Transverse colon (tissue), 4 donors: ENCODE measurements around the gene GATC. TPM values are rescaled to one million over a fixed set of nuclear protein-coding genes. Genes with fewer than 3 reads are reported as not detected.
A peak's percentile ranks its signal among the peaks of the same experiment; 100 is the strongest.

Experiments
- DNase-seq: peaks from one replicate; pipeline ENCODE4 v3.0.0-alpha.2; 2019
- H3K27ac ChIP-seq, 4 donors: fragments of 200-600 bp; sonication (generic); 2 replicates each; pipeline ENCODE4 v1.5.1; 2016 to 2018; ENCODE audit warnings: inconsistent platforms in 4 of 4
- H3K27me3 ChIP-seq: fragments of 200-600 bp; sonication (generic); 2 replicates; pipeline ENCODE4 v1.5.1; 2017; ENCODE audit warnings: inconsistent platforms
- H3K36me3 ChIP-seq, 4 donors: fragments of 200-600 bp; sonication (generic); 2 replicates each; pipeline ENCODE4 v1.5.1; 2017 to 2019; ENCODE audit warnings: inconsistent platforms in 4 of 4
- H3K4me1 ChIP-seq, 4 donors: fragments of 200-600 bp; sonication (generic); 2 replicates each; pipeline ENCODE4 v1.5.1; 2017 to 2020; ENCODE audit warnings: inconsistent platforms in 4 of 4
- H3K4me3 ChIP-seq, 4 donors: fragments of 200-600 bp; sonication (generic); 1 replicate in 1 of 4; 2 replicates in 3 of 4; pipeline versions ENCODE4 v1.5.1 to v1.6.1; 2017 to 2019; ENCODE audit warnings: inconsistent platforms in 4 of 4
- H3K9me3 ChIP-seq, 2 donors: fragments of 200-600 bp; sonication (generic); 2 replicates each; pipeline ENCODE4 v1.5.1; 2017 to 2019; ENCODE audit warnings: inconsistent platforms in 2 of 2
- CTCF ChIP-seq, 5 experiments: fragments of 200-600 bp in 3 of 5; fragments of 450-650 bp in 2 of 5; sonication (generic) in 3 of 5; IDR thresholded peaks; 1 replicate in 2 of 5; 2 replicates in 3 of 5; pipeline ENCODE4 v1.5.1; 2016 to 2017; ENCODE audit warnings: antibody characterized with exemption in 5 of 5, inconsistent platforms in 3 of 5, mild to moderate bottlenecking in 2 of 5, moderate library complexity in 1 of 5
- EP300 ChIP-seq: sonication (generic); formaldehyde crosslinking; IDR thresholded peaks from one replicate; pipeline ENCODE4 v1.6.1; 2017; ENCODE audit warnings: antibody characterized with exemption, low read depth
- POLR2A ChIP-seq: fragments of 450-650 bp; IDR thresholded peaks from one replicate; pipeline ENCODE4 v1.6.1; 2016; ENCODE audit warnings: antibody characterized with exemption, mild to moderate bottlenecking, moderate library complexity
- POLR2AphosphoS5 ChIP-seq, 3 donors: sonication (generic); formaldehyde crosslinking; IDR thresholded peaks; one replicate each; pipeline ENCODE4 v1.6.1; 2016; ENCODE audit warnings: antibody characterized with exemption in 3 of 3
- WGBS, 2 donors: methylation state at CpG; one replicate each; pipeline ENCODE4 v1.1.5; 2018; ENCODE audit warnings: low coverage in 1 of 2; 5-methylcytosine and 5-hydroxymethylcytosine counted together
- in situ Hi-C, 4 donors: fragments of 200-750 bp; cut with MboI; loops; one replicate each; pipeline versions ENCODE4 v1.15.0 to v1.15.1; 2017; ENCODE audit warnings: low sequenced_read_pairs in 3 of 4, low pct_ligation_motif_present in 1 of 4, low pct_unique_long_range_greater_than_20kb in 1 of 4
- intact Hi-C: fragments of 100-400 bp; cut with DNase I; formaldehyde crosslinking; loops from one replicate; pipeline ENCODE4 v1.15.1; 2023; ENCODE audit warnings: low total_unique reads
- total RNA-seq, 4 donors: library from RNA; depleted of rRNA; stranded (reverse); fragments of >200 nt; gene quantifications; one replicate each; pipeline ENCODE4 v1.1.0, GENCODE V29; 2016

Gene GATC
- total RNA-seq, 4 donors from 2014 or later, result 15.5 to 21.6 (median 19.2) TPM

GRCh38 chr12:120468821-120469449, 22.7 kb downstream of the GATC start:
- peak overlapping the region; percentile 94 to 97 (median 96) for H3K27ac ChIP-seq
- intact Hi-C loops, result no loop called here
- H3K36me3 ChIP-seq, result peaks cover 0 to 18% (median 9%) of the 10 kb centered on the region in 4 donors
- H3K4me3 ChIP-seq, result peak overlapping the region; percentile 85 to 98 (median 94)
- DNase-seq, result peak; percentile 36
- peaks cover 0 to 39% (median 20%) of the 10 kb centered on the region in 4 donors for H3K4me1 ChIP-seq
- in situ Hi-C loops, result no loop called here
- no peak for TF ChIP-seq CTCF (IDR thresholded peaks at IDR 0.05)
- no peak for TF ChIP-seq EP300
- TF ChIP-seq POLR2AphosphoS5 (IDR thresholded peaks at IDR 0.05), result no peak
- TF ChIP-seq POLR2A, result no peak
- H3K27me3 ChIP-seq, result no peaks in the 10 kb centered on the region
- 4% methylated on average over 20 of the region's 57 CpGs; no CpG with 5 or more reads in 1 of the 2 donors for WGBS, 2 donors
- H3K9me3 ChIP-seq, result no peaks in the 10 kb centered on the region

GRCh38 chr12:120469450-120470149, 23.4 kb downstream of the GATC start, which contains the start of gene SRSF9:
Gene SRSF9 (minus strand): TSS chr12:120469748. CDS start chr12:120469609, 139 bp downstream.
- intact Hi-C loops, result no loop called here
- no peaks in the 10 kb centered on the region for H3K9me3 ChIP-seq
- H3K27ac ChIP-seq, result peak within 1 kb of the TSS; percentile 94 to 97 (median 96)
- H3K36me3 ChIP-seq, result peaks cover 0 to 11% (median 5%) of the 10 kb centered on the region in 4 donors
- WGBS, 2 donors, result 0% methylated on average over 48 of the region's 88 CpGs; no CpG with 5 or more reads in 1 of the 2 donors
- H3K4me1 ChIP-seq, result peaks cover 0 to 42% (median 20%) of the 10 kb centered on the region in 4 donors
- peak; percentile 96 for DNase-seq
- TF ChIP-seq EP300, result no peak
- peak; percentile 81 to 91 (median 89) for TF ChIP-seq POLR2AphosphoS5 (IDR thresholded peaks at IDR 0.05)
- TF ChIP-seq POLR2A, result peak; percentile 51
- peak; percentile 81 to 93 (median 87) for TF ChIP-seq CTCF (IDR thresholded peaks at IDR 0.05)
- no peaks in the 10 kb centered on the region for H3K27me3 ChIP-seq
- in situ Hi-C loops, result no loop called here
- H3K4me3 ChIP-seq, result peak within 1 kb of the TSS; percentile 85 to 98 (median 94)

GRCh38 chr12:120470150-120470784, 24.0 kb downstream of the GATC start:
- in situ Hi-C loops (no loop called here), intact Hi-C loops (no loop called here)
- DNase-seq, result no peak
- H3K27me3 ChIP-seq, result no peaks in the 10 kb centered on the region
- peak overlapping the region; percentile 85 to 98 (median 94) for H3K4me3 ChIP-seq
- peak overlapping the region; percentile 94 to 97 (median 96) for H3K27ac ChIP-seq
- H3K36me3 ChIP-seq, result peaks cover 0 to 5% (median 2%) of the 10 kb centered on the region in 4 donors
- TF ChIP-seq POLR2AphosphoS5 (IDR thresholded peaks at IDR 0.05) (no peak), EP300 (no peak), POLR2A (no peak), CTCF (IDR thresholded peaks at IDR 0.05) (no peak)
- 72% methylated on average over 26 of the region's 26 CpGs; no CpG with 5 or more reads in 1 of the 2 donors for WGBS, 2 donors
- H3K9me3 ChIP-seq, result no peaks in the 10 kb centered on the region
- H3K4me1 ChIP-seq, result peaks cover 0 to 45% (median 20%) of the 10 kb centered on the region in 4 donors

GRCh38 chr12:120472521-120472920, 26.3 kb downstream of the GATC start:
- TF ChIP-seq EP300 (no peak), POLR2A (no peak), POLR2AphosphoS5 (IDR thresholded peaks at IDR 0.05) (no peak), CTCF (IDR thresholded peaks at IDR 0.05) (no peak)
- H3K36me3 ChIP-seq, result no peaks in the 10 kb centered on the region
- in situ Hi-C loops, result no loop called here
- no peaks in the 10 kb centered on the region for H3K9me3 ChIP-seq
- intact Hi-C loops, result no loop called here
- H3K4me3 ChIP-seq, result no peak overlapping the region
- DNase-seq, result no peak
- peaks cover 0 to 29% (median 16%) of the 10 kb centered on the region in 4 donors for H3K4me1 ChIP-seq
- no peaks in the 10 kb centered on the region for H3K27me3 ChIP-seq
- H3K27ac ChIP-seq, result no peak overlapping the region
